NCI-H748 treated with DMSO at 0.1 percent for 48 hours (cell line): Measurements from ENCODE around the gene CRYGN.

Source experiments
- DNase-seq: peaks from one replicate; lab custom pipeline; 2025; lab: John Stamatoyannopoulos, UW

The CRYGN gene

GRCh38 chr7:151379534-151380198, 60.3 kb downstream of the CRYGN start:
- DNase-seq = no peak

DNA sequence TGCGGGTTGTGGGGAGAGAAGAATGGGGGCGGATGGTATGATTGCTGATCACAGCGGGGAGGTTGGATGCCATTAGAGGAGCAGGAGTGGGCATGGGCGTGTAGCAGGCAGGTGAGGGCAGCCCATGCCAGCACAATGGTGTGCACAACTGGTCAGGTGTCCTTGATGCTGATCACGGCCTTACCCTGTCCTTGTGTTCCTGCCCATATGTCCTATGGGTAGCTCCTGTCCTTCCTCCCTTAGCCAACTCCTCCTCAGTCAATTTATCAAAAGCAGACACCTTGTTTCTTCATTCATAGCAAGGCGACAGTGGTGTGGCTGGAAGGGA, 60.8 kb downstream of the CRYGN start:
- no peak for DNase-seq
